ENCODE data around the gene ADCY2. TPM values are rescaled to one million over a fixed set of nuclear protein-coding genes. Genes with fewer than 3 reads are reported as not detected.
"Not testable (repeated sequence)": the region's sequence is repeated elsewhere in the genome, so short reads cannot be mapped to it uniquely, and the experiment has no call there.

The ADCY2 gene
- total RNA-seq, 1 experiment from 2014 or later = not detected

- DNase-seq (ENCODE audit: low read depth); in situ Hi-C loops (cut with HindIII; ENCODE audit: low pct_unique_long_range_greater_than_20kb, low sequenced_read_pairs): not testable (repeated sequence)
These were observed 27.3 kb downstream of the ADCY2 start for GRCh38 chr5:7423231-7423630.

- DNase-seq (ENCODE audit: low read depth) = no peak
- in situ Hi-C loops (cut with HindIII; ENCODE audit: low pct_unique_long_range_greater_than_20kb, low sequenced_read_pairs) = no loop called here
These were observed 29.9 kb downstream of the ADCY2 start for GRCh38 chr5:7425830-7426229.

GRCh38 chr5:7426284-7426683, 30.3 kb downstream of the ADCY2 start:
- in situ Hi-C loops (cut with HindIII; ENCODE audit: low pct_unique_long_range_greater_than_20kb, low sequenced_read_pairs) = no loop called here
- no peak for DNase-seq (ENCODE audit: low read depth)

- in situ Hi-C loops (cut with HindIII; ENCODE audit: low pct_unique_long_range_greater_than_20kb, low sequenced_read_pairs) = no loop called here
- no peak for DNase-seq (ENCODE audit: low read depth)
These were observed 39.0 kb downstream of the ADCY2 start for GRCh38 chr5:7434914-7435313.

- DNase-seq (ENCODE audit: low read depth) = no peak
- in situ Hi-C loops (cut with HindIII; ENCODE audit: low pct_unique_long_range_greater_than_20kb, low sequenced_read_pairs) = no loop called here
These were observed 39.6 kb downstream of the ADCY2 start for GRCh38 chr5:7435503-7435902.

- in situ Hi-C loops (cut with HindIII; ENCODE audit: low pct_unique_long_range_greater_than_20kb, low sequenced_read_pairs) = no loop called here
- no peak for DNase-seq (ENCODE audit: low read depth)
These were observed 40.6 kb downstream of the ADCY2 start for GRCh38 chr5:7436521-7436920.

- in situ Hi-C loops (cut with HindIII; ENCODE audit: low pct_unique_long_range_greater_than_20kb, low sequenced_read_pairs) = no loop called here
- no peak for DNase-seq (ENCODE audit: low read depth)
These were observed 41.9 kb downstream of the ADCY2 start for GRCh38 chr5:7437836-7438235.

- no peak for DNase-seq (ENCODE audit: low read depth)
- in situ Hi-C loops (cut with HindIII; ENCODE audit: low pct_unique_long_range_greater_than_20kb, low sequenced_read_pairs) = no loop called here
These were observed 49.1 kb downstream of the ADCY2 start for GRCh38 chr5:7445068-7445467.

- in situ Hi-C loops (cut with HindIII; ENCODE audit: low pct_unique_long_range_greater_than_20kb, low sequenced_read_pairs) = no loop called here
- no peak for DNase-seq (ENCODE audit: low read depth)
These were observed 49.9 kb downstream of the ADCY2 start for GRCh38 chr5:7445831-7446230.

GRCh38 chr5:7446913-7447312, 51.0 kb downstream of the ADCY2 start:
- in situ Hi-C loops (cut with HindIII; ENCODE audit: low pct_unique_long_range_greater_than_20kb, low sequenced_read_pairs) = no loop called here
- DNase-seq (ENCODE audit: low read depth) = no peak

- no peak for DNase-seq (ENCODE audit: low read depth)
- in situ Hi-C loops (cut with HindIII; ENCODE audit: low pct_unique_long_range_greater_than_20kb, low sequenced_read_pairs) = no loop called here
These were observed 58.0 kb downstream of the ADCY2 start for GRCh38 chr5:7453947-7454346.

GRCh38 chr5:7456206-7456605, 60.3 kb downstream of the ADCY2 start:
- no peak for DNase-seq (ENCODE audit: low read depth)
- in situ Hi-C loops (cut with HindIII; ENCODE audit: low pct_unique_long_range_greater_than_20kb, low sequenced_read_pairs) = no loop called here

- in situ Hi-C loops (cut with HindIII; ENCODE audit: low pct_unique_long_range_greater_than_20kb, low sequenced_read_pairs) = no loop called here
- DNase-seq (ENCODE audit: low read depth) = no peak
These were observed 65.4 kb downstream of the ADCY2 start for GRCh38 chr5:7461371-7461770.

GRCh38 chr5:7462758-7463157, 66.8 kb downstream of the ADCY2 start:
- DNase-seq (ENCODE audit: low read depth) = no peak
- in situ Hi-C loops (cut with HindIII; ENCODE audit: low pct_unique_long_range_greater_than_20kb, low sequenced_read_pairs) = no loop called here

- in situ Hi-C loops (cut with HindIII; ENCODE audit: low pct_unique_long_range_greater_than_20kb, low sequenced_read_pairs) = no loop called here
- DNase-seq (ENCODE audit: low read depth) = no peak
These were observed 68.2 kb downstream of the ADCY2 start for GRCh38 chr5:7464182-7464581.

GRCh38 chr5:7467179-7467578, 71.2 kb downstream of the ADCY2 start:
- DNase-seq (ENCODE audit: low read depth) = no peak
- in situ Hi-C loops (cut with HindIII; ENCODE audit: low pct_unique_long_range_greater_than_20kb, low sequenced_read_pairs) = no loop called here

- in situ Hi-C loops (cut with HindIII; ENCODE audit: low pct_unique_long_range_greater_than_20kb, low sequenced_read_pairs) = no loop called here
These were observed 72.8 kb downstream of the ADCY2 start for GRCh38 chr5:7468742-7469141.

GRCh38 chr5:7471710-7472109, 75.8 kb downstream of the ADCY2 start:
- in situ Hi-C loops (cut with HindIII; ENCODE audit: low pct_unique_long_range_greater_than_20kb, low sequenced_read_pairs) = no loop called here
- DNase-seq (ENCODE audit: low read depth) = no peak

More at GRCh38 chr5:7468742-7469141, 72.8 kb downstream of the ADCY2 start:
- DNase-seq (ENCODE audit: low read depth) = no peak

GRCh38 chr5:7473115-7473514, 77.2 kb downstream of the ADCY2 start:
- no peak for DNase-seq (ENCODE audit: low read depth)
- in situ Hi-C loops (cut with HindIII; ENCODE audit: low pct_unique_long_range_greater_than_20kb, low sequenced_read_pairs) = no loop called here

GRCh38 chr5:7473668-7474215, 77.8 kb downstream of the ADCY2 start:
- no peak for DNase-seq (ENCODE audit: low read depth)
- in situ Hi-C loops (cut with HindIII; ENCODE audit: low pct_unique_long_range_greater_than_20kb, low sequenced_read_pairs) = no loop called here

All from Caki2 (cell line).